Mononuclear cell (primary cell): ENCODE results near the gene HSPA4L. TPM values are rescaled to one million over a fixed set of nuclear protein-coding genes. Genes with fewer than 3 reads are reported as not detected.

ENCODE experiments used
- H3K27me3 ChIP-seq: 2 replicates; pipeline ENCODE4 v1.6.0; 2011; ENCODE audit warnings: low read length, control low read depth; ENCODE audit not compliant: insufficient read depth
- H3K4me1 ChIP-seq: 2 replicates; pipeline ENCODE4 v1.5.1; 2011; ENCODE audit warnings: mild to moderate bottlenecking, low read length, control low read depth; ENCODE audit not compliant: insufficient read depth
- H3K4me3 ChIP-seq: 2 replicates; pipeline ENCODE4 v1.5.1; 2011; ENCODE audit warnings: mild to moderate bottlenecking, low read length, moderate library complexity
- H3K9me3 ChIP-seq: 2 replicates; pipeline ENCODE4 v1.5.1; 2011; ENCODE audit warnings: low read depth, mild to moderate bottlenecking, control low read depth, low read length
- total RNA-seq: library from RNA; depleted of rRNA; stranded (reverse); fragments of >200 nt; gene quantifications from one replicate; pipeline ENCODE4 v1.2.3, GENCODE V29; 2012

The HSPA4L gene
- total RNA-seq, 1 donor = 0.10 TPM

DNA sequence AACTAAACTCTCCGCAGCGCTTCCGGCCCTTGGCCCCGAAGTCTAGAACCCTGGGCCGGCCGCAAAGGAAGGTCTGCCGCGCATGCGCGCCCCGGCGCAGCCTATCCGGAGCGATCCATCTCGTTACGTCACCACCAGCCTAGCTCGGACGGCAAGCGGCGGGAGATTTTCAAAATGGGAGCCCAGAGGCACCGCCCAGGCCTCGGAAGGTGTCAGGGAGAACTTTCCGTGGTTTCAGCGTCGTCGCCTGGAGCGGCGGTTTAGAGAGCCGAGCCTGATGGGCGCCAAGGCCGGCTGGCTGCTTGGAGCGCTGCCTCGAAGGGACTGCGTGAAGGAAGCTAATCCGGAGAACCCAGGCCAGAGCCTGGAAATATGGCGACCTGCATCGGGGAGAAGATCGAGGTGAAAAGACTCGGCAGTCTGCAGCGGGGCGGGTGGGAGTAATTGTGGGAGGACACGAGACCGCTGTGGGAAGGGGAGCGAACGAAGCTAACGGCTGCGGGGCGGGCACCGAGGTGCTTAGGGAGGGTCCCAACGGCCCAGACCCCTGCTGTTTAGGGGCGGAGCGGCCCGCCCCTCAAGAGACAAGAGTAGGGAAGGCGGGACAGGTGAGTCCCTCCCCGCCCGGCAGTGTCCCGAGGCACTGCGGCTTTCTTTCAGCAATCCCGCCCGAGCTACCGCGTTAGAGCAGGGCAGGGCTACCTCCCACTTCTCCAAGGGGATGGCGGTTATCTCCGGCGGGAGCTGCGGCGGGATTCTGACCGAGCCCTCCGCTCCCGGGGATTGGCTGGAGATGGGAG is 98.8 kb downstream of the HSPA4L start, which contains the start of gene PLK4:
Gene PLK4 (plus strand): TSS at position 131 of the 800 bp plus-strand sequence. CDS start 242 bp downstream, at position 373.
- Histone ChIP-seq H3K4me1 (peaks cover 11% of the 10 kb centered on the region), H3K27me3 (no peaks in the 10 kb centered on the region), H3K4me3 (peak within 1 kb of the TSS; percentile 91), H3K9me3 (no peaks in the 10 kb centered on the region)

DNA sequence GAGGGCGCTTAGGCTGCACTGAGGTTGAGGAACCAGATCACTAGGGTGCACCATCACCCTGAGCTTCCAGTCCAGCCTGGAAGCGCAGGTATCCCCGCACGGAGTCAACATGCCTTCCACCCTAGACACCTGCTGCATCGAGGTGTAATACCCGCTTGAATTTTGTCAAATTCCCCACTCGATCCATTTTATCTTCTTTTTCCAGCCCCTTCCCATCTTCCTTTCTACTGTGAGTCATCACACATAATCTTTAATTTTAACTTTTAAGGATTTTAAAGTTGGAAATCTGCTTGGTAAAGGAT is 99.4 kb downstream of the HSPA4L start:
- Histone ChIP-seq H3K27me3 (no peaks in the 10 kb centered on the region), H3K4me3 (peak overlapping the region; percentile 91), H3K4me1 (peaks cover 11% of the 10 kb centered on the region), H3K9me3 (no peaks in the 10 kb centered on the region)

GRCh38 chr4:127888559-127888958 is 106.4 kb downstream of the HSPA4L start:
- Histone ChIP-seq H3K4me1 (no peaks in the 10 kb centered on the region), H3K4me3 (no peak overlapping the region)

GRCh38 chr4:127889903-127890302 is 107.8 kb downstream of the HSPA4L start:
- no peaks in the 10 kb centered on the region for H3K9me3 ChIP-seq
- H3K4me1 ChIP-seq = no peaks in the 10 kb centered on the region
- H3K4me3 ChIP-seq = no peak overlapping the region
- no peaks in the 10 kb centered on the region for H3K27me3 ChIP-seq

More at GRCh38 chr4:127888559-127888958, 106.4 kb downstream of the HSPA4L start:
- no peaks in the 10 kb centered on the region for H3K9me3 ChIP-seq
- H3K27me3 ChIP-seq = no peaks in the 10 kb centered on the region

Other genes starting within 250 kb of the HSPA4L start
- 0.10 TPM for gene INTU, start 149.4 kb upstream of the HSPA4L start, total RNA-seq
- gene SLC25A31, start 51.9 kb upstream of the HSPA4L start, total RNA-seq = not detected
- 4.4 TPM for gene PLK4, start 98.6 kb downstream of the HSPA4L start, total RNA-seq
- 47.6 TPM for gene MFSD8, start 182.9 kb downstream of the HSPA4L start, total RNA-seq
- 15.8 TPM for gene ABHD18, start 183.1 kb downstream of the HSPA4L start, total RNA-seq